Muscle layer of colon (tissue), 2 donors: Measurements from ENCODE around the gene NARS2.
"Not testable (repeated sequence)": the region's sequence is repeated elsewhere in the genome, so short reads cannot be mapped to it uniquely, and the experiment has no call there.

Source experiments
- H3K27ac ChIP-seq: one replicate; pipeline ENCODE4 v1.7.0; 2013; ENCODE audit warnings: low read depth, mild to moderate bottlenecking, low read length, moderate library complexity
- H3K27me3 ChIP-seq, 2 donors: one replicate each; pipeline ENCODE4 v1.7.0; 2013; ENCODE audit warnings: low read length in 2 of 2, mild to moderate bottlenecking in 2 of 2; ENCODE audit not compliant: insufficient read depth in 2 of 2, control insufficient read depth in 1 of 2
- H3K36me3 ChIP-seq: one replicate; pipeline ENCODE4 v1.7.0; 2013; ENCODE audit warnings: mild to moderate bottlenecking, low read length; ENCODE audit not compliant: insufficient read depth
- H3K4me1 ChIP-seq: one replicate; pipeline ENCODE4 v1.7.0; 2013; ENCODE audit warnings: mild to moderate bottlenecking, low read length; ENCODE audit not compliant: insufficient read depth
- H3K4me3 ChIP-seq, 2 donors: one replicate each; pipeline ENCODE4 v1.7.0; 2013; ENCODE audit warnings: low read length in 2 of 2, low read depth in 1 of 2, mild to moderate bottlenecking in 1 of 2, moderate library complexity in 1 of 2
- H3K9ac ChIP-seq: one replicate; pipeline ENCODE4 v1.7.0; 2013; ENCODE audit warnings: low read length
- H3K9me3 ChIP-seq: one replicate; pipeline ENCODE4 v1.7.0; 2013; ENCODE audit warnings: mild to moderate bottlenecking, low read length
- donor health status: abdominal sarcoma.
- donor health status: Adenocarcinoma of cecum.

Gene NARS2

DNA sequence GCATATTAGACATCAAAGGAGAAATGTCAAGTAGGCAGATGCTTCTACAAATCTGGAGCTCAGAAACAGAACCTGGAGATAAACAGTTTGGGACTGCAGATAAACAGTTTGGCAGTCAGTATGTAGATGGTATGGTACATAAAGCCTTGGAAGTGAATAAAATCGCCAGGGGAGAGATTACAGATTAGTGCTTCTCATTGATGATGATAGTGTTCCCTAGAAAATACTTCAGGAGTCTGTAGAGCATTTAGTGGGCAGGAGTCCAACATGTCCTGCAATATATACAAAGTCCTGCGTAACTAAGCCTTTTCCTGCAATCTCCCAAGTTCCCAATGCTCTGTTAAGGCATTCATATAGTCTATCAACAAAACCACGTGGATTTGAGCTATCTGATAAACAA lies 35.2 kb downstream of the NARS2 start:
- H3K9ac ChIP-seq: no peak overlapping the region
- no peaks in the 10 kb centered on the region for H3K4me1 ChIP-seq
- no peak overlapping the region for H3K4me3 ChIP-seq
- H3K9me3 ChIP-seq: no peaks in the 10 kb centered on the region
- H3K27me3 ChIP-seq: no peaks in the 10 kb centered on the region
- no peaks in the 10 kb centered on the region for H3K36me3 ChIP-seq
- H3K27ac ChIP-seq: no peak overlapping the region

DNA sequence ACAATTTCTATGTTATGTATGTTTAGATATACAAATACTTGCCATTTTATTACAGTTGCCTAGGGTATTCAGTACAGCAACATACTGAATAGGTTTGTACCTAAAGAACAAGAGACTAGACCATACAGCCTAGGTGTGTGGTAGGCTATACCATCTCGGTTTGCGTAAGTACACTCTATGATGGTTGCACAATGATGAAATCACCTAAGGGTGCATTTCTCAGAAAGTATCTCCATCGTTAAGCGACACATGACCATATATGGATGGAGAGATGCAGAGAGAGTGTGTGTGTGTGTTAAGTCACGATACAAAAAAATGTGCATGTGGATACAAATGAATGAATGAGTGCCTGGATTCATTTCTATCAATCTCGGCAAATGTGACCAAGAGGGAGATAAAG lies 37.7 kb downstream of the NARS2 start:
- Histone ChIP-seq H3K36me3 (no peaks in the 10 kb centered on the region), H3K9ac (no peak overlapping the region), H3K4me1 (no peaks in the 10 kb centered on the region), H3K27me3 (no peaks in the 10 kb centered on the region), H3K9me3 (no peaks in the 10 kb centered on the region), H3K27ac (no peak overlapping the region), H3K4me3 (no peak overlapping the region)

DNA sequence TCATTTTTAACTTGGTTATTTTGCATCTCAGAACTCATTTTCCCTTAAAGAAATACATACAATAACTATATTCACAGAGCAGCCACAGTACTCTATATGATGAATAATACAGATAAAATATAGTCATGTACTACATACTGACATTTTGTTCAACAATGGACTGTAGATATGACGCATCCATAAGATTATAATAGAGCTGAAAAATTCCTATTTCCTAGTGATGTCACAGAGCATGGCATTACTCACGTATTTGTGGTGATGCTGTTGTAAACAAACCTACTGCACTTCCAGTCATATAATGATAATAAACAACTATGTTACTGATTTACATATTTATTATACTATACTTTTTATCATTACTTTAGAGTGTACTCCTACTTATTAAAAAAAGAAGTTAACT lies 38.7 kb downstream of the NARS2 start:
- Histone ChIP-seq H3K4me3 (no peak overlapping the region), H3K27me3 (no peaks in the 10 kb centered on the region), H3K9ac (no peak overlapping the region), H3K27ac (no peak overlapping the region), H3K9me3 (no peaks in the 10 kb centered on the region), H3K36me3 (no peaks in the 10 kb centered on the region), H3K4me1 (no peaks in the 10 kb centered on the region)

DNA sequence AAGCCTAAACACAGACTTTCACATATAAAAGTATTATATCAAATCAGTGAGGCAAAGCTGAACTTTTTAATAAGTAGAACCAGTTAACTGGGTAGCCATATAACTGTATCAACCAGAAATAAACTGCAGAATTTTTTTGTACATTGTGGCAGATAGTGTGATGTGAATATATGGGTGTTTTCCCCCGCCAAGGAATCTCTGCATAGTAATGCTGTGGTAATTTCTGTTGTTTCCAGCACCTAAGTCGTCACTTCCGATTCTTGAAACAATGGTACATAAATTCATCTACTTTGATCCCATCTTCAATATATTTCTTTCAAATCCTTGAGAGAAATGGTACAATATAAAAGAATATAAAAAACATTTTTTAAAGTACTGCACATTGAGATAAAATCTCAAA lies 39.6 kb downstream of the NARS2 start:
- H3K27me3 ChIP-seq: no peaks in the 10 kb centered on the region
- no peak overlapping the region for H3K27ac ChIP-seq
- no peak overlapping the region for H3K9ac ChIP-seq
- no peaks in the 10 kb centered on the region for H3K4me1 ChIP-seq
- no peaks in the 10 kb centered on the region for H3K36me3 ChIP-seq
- no peaks in the 10 kb centered on the region for H3K9me3 ChIP-seq
- no peak overlapping the region for H3K4me3 ChIP-seq

DNA sequence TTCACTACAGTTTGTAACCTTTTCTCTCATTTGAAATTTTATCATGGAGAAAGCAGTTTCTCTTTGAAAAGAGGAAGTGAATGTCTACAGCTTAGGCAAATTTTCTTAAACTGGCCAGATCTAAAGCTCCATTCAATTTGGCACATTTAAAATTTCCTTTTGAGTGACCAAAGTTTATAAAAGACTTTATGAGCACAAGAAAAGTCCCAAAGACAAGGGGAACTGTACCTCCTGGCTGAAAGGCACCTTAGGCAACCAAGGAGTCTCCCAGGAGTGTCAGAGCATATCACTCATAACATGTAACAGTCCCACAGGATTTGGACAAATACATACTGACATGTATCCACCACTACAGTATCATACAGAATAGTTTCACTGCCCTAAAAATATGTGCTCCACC lies 41.3 kb downstream of the NARS2 start:
- H3K9me3 ChIP-seq: no peaks in the 10 kb centered on the region
- H3K9ac ChIP-seq: no peak overlapping the region
- H3K27me3 ChIP-seq: no peaks in the 10 kb centered on the region
- H3K4me3 ChIP-seq: no peak overlapping the region
- H3K36me3 ChIP-seq: no peaks in the 10 kb centered on the region
- no peaks in the 10 kb centered on the region for H3K4me1 ChIP-seq
- no peak overlapping the region for H3K27ac ChIP-seq

DNA sequence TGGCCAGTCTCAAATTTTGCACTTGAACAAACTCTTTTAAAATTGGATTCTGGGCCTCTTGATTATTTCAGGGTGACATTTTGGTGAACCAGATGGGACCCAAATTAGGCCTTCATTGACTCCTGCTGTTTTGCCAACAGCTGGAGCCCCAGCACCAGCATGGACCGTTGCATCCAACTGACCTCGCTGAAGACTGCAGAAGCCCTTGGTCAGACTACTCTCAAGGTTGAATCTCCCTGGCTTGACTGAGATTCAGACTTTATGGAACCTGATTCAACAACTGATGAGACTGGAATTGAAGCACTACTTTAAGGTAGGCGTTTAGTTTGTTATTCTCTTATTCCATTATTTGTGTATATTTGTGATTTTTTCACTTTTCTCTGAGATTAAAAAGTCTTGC lies 41.7 kb downstream of the NARS2 start:
- Histone ChIP-seq H3K4me1 (no peaks in the 10 kb centered on the region), H3K4me3 (no peak overlapping the region), H3K27me3 (no peaks in the 10 kb centered on the region), H3K9me3 (no peaks in the 10 kb centered on the region), H3K36me3 (no peaks in the 10 kb centered on the region), H3K27ac (no peak overlapping the region), H3K9ac (no peak overlapping the region)

DNA sequence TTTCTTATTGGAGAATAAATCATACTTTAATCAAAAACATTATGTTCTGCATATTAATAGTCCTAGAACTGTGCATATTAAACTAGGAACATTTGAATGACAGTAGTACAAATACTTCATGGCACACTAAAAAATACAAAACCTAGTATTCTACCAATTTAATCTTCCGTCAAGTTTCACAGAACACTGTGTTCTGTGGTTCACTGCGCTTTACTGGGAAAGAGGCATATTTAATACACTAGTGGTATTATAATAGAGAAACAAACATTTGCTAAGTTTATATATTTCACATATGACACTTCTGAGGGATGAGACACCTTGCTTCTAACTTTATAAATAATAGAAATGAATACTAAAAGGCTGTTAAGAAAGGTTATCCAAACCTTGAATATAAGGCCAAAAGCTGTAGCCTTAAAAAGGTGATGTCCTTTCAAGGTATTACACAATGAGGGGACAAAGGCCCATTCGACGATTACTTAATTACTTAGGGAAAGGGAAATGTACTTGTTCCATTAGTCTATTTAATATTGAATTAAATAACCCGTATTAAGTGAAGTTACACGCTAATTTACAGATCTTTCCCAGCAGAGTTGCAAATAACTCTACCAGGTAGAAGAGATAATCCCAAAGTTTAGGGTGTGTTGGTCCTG lies 48.0 kb downstream of the NARS2 start:
- no peaks in the 10 kb centered on the region for H3K27me3 ChIP-seq
- H3K9ac ChIP-seq: no peak overlapping the region
- H3K9me3 ChIP-seq: no peaks in the 10 kb centered on the region
- no peaks in the 10 kb centered on the region for H3K4me1 ChIP-seq
- no peak overlapping the region for H3K4me3 ChIP-seq
- H3K27ac ChIP-seq: no peak overlapping the region
- H3K36me3 ChIP-seq: no peaks in the 10 kb centered on the region

DNA sequence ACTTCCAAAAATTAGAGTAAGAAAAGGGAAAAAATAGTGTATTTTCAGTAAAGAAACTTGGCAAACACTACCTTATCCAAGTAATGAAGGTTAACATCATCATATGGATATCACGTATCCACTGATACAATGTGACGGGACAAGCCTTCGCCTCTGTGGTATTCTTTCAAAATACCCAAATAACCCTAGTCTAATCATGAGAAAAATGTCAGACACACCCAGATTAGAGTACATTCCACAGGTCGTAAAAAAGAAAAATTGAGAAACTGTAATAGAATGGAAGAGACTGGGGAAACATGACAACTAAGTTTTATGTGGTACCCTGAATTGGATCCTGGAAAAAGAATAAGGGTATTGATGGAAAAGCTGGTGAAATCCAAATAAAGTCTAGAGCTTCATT lies 48.9 kb downstream of the NARS2 start:
- H3K27me3 ChIP-seq: no peaks in the 10 kb centered on the region
- H3K9ac ChIP-seq: no peak overlapping the region
- no peaks in the 10 kb centered on the region for H3K4me1 ChIP-seq
- no peak overlapping the region for H3K4me3 ChIP-seq
- no peaks in the 10 kb centered on the region for H3K9me3 ChIP-seq
- no peak overlapping the region for H3K27ac ChIP-seq
- H3K36me3 ChIP-seq: no peaks in the 10 kb centered on the region

DNA sequence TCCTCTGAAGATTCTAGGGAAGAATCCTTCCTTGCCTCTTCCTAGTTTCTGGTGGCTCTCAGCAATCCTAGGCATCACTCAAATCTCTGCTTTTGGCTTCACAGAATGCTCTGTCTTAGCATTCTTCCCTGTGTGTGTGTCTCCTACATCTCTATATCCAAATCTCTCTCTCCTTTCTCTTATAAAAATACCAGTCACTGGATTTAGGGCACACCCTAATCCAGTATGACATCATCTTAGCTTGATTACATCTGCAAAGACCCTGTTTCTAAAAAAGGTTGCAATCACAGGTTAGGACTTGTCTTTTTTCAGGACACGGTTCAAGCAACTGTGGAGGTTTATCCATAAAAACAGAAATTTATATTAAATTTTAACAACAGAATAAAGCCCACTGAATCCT lies 54.4 kb downstream of the NARS2 start:
- no peak overlapping the region for H3K4me3 ChIP-seq

DNA sequence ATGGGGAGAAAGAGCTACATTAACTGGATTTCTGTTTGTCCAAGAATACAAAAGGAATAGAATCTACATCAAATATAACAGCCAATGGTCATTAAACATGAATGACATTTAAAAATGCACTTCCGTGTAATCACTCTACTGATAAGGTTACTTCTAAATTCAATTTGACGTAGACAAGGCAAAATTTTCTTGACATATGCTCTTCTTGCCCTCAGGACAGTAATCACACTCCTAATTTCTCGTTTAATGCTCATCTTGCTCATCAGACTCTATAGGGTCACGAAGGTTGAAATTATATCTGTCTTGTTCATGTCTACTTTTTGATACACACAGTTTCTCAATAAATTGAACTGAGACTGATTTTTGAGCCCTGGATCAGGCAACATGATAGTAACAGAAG lies 58.4 kb downstream of the NARS2 start:
- no peaks in the 10 kb centered on the region for H3K27me3 ChIP-seq
- H3K4me1 ChIP-seq: no peaks in the 10 kb centered on the region
- no peaks in the 10 kb centered on the region for H3K36me3 ChIP-seq
- H3K9ac ChIP-seq: no peak overlapping the region
- H3K27ac ChIP-seq: no peak overlapping the region
- H3K9me3 ChIP-seq: no peaks in the 10 kb centered on the region
- no peak overlapping the region for H3K4me3 ChIP-seq

More for the DNA sequence above, 54.4 kb downstream of the NARS2 start:
- H3K27ac ChIP-seq: no peak overlapping the region
- H3K27me3 ChIP-seq: no peaks in the 10 kb centered on the region
- no peaks in the 10 kb centered on the region for H3K4me1 ChIP-seq
- H3K36me3 ChIP-seq: no peaks in the 10 kb centered on the region
- no peak overlapping the region for H3K9ac ChIP-seq
- no peaks in the 10 kb centered on the region for H3K9me3 ChIP-seq

DNA sequence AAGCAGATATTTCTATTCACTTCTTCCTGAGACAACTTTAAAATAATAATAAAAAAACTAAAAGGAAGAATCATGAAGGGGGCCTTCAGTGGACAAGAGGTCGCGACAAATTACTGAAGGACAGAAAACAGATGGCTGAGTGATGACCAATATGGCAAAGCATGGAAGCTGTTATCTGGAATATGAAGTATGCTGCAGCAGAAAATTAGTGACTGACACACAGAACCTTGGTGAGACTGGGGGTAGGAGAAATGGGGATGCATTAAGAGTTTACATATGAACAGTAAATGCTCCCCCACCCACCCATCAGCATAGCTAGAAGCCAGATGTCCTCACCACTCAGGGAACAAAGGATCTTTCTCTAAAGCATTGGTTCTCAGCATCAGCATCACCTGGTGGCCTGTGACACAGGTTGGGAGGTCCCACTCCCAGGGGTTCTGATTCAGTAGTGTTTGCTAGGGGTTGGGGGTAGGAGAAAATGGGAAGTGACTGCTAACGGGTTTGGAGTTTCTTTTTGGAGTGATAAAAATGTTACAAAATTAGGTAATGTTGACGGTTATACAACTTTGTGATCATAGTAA lies 59.7 kb downstream of the NARS2 start:
- no peaks in the 10 kb centered on the region for H3K27me3 ChIP-seq
- no peaks in the 10 kb centered on the region for H3K36me3 ChIP-seq
- no peaks in the 10 kb centered on the region for H3K4me1 ChIP-seq
- H3K9ac ChIP-seq: no peak overlapping the region
- no peak overlapping the region for H3K27ac ChIP-seq
- peaks cover 3% of the 10 kb centered on the region for H3K9me3 ChIP-seq
- H3K4me3 ChIP-seq: no peak overlapping the region

DNA sequence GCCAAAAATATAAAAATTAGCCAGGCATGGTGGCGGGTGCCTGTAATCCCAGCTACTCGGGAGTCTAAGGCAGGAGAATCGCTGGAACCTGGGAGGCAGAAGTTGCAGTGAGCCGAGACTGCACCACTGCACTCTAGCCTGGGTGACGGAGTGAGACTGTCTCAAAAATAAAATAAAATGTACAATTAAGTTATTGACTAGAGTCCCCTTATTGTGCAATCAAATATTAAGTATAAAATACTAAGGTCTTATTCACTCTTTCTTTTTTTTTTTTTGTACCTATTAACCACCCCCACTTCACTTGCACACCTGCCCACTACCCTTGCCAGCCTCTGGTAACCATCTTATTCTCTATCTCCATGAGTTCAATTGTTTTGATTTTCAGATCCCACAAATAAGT lies 61.6 kb downstream of the NARS2 start:
- H3K4me3 ChIP-seq, H3K36me3 ChIP-seq, H3K4me1 ChIP-seq, H3K27ac ChIP-seq, H3K9ac ChIP-seq, H3K27me3 ChIP-seq, H3K9me3 ChIP-seq: not testable (repeated sequence)
